HepG2 (cell line): ENCODE results near the gene TMCC1. TPM values are rescaled to one million over a fixed set of nuclear protein-coding genes. Genes with fewer than 3 reads are reported as not detected.

Source experiments
- EEA1 ChIP-seq: sonication (generic); formaldehyde crosslinking; IDR thresholded peaks from 2 replicates; pipeline ENCODE4 v1.5.1; 2020; ENCODE audit warnings: mild to moderate bottlenecking, missing genetic modification reagents, borderline replicate concordance
- NFAT5 ChIP-seq: sonication (generic); formaldehyde crosslinking; IDR thresholded peaks from 2 replicates; pipeline ENCODE4 v1.4.0; 2020; ENCODE audit warnings: missing genetic modification reagents
- NFATC3 ChIP-seq: sonication (generic); formaldehyde crosslinking; IDR thresholded peaks from 2 replicates; pipeline ENCODE4 v1.5.1; 2020; ENCODE audit warnings: mild to moderate bottlenecking, missing genetic modification reagents
- PCBP2 ChIP-seq: fragments of 200-400 bp; formaldehyde crosslinking; optimal IDR thresholded peaks from 2 replicates; pipeline ENCODE3; 2018; ENCODE audit warnings: low read length, low read depth; ENCODE audit not compliant: poor library complexity, severe bottlenecking
- PHF8 ChIP-seq: sonication (generic); formaldehyde crosslinking; IDR thresholded peaks from 2 replicates; pipeline ENCODE4 v1.5.0; 2020; ENCODE audit warnings: missing genetic modification reagents
- ZBTB7A ChIP-seq: sonication (generic); formaldehyde crosslinking; IDR thresholded peaks from 2 replicates; pipeline ENCODE4 v1.8.0; 2022; ENCODE audit warnings: mild to moderate bottlenecking, missing genetic modification reagents
- ZNF550 ChIP-seq: sonication (generic); formaldehyde crosslinking; IDR thresholded peaks from 2 replicates; pipeline ENCODE4 v1.4.0; 2020; ENCODE audit warnings: mild to moderate bottlenecking, missing genetic modification reagents, borderline replicate concordance
- ZNF576 ChIP-seq: sonication (generic); formaldehyde crosslinking; IDR thresholded peaks from 2 replicates; pipeline ENCODE4 v1.4.0; 2020; ENCODE audit warnings: mild to moderate bottlenecking, missing genetic modification reagents
- ZNF609 ChIP-seq: sonication (generic); formaldehyde crosslinking; IDR thresholded peaks from 2 replicates; pipeline ENCODE4 v1.4.0; 2020; ENCODE audit warnings: mild to moderate bottlenecking, missing genetic modification reagents, borderline replicate concordance
- polyA plus RNA-seq, 8 experiments: library from polyadenylated mRNA; depleted of rRNA in 3 of 8; stranded (reverse) in 7 of 8; unstranded in 1 of 8; fragments of >200 nt; fragmentation: Illumina TruSeq in 4 of 8; extraction: Trizol in 4 of 8; gene quantifications; 2 replicates each; pipeline versions ENCODE4 v1.2.1 to v1.2.3, GENCODE V29; 2011 to 2016; ENCODE audit warnings: low read depth in 4 of 8, missing spikeins in 1 of 8, mixed read lengths in 1 of 8; ENCODE audit not compliant: insufficient read depth in 1 of 8
- total RNA-seq, 5 experiments: library from RNA; depleted of rRNA; stranded (reverse); fragments of >200 nt; fragmentation: Illumina TruSeq; extraction: Trizol; gene quantifications; 2 replicates each; pipeline ENCODE4 v1.2.3, GENCODE V29; 2016; ENCODE audit warnings: low read depth in 1 of 5
- TF ChIP-seq, protein P1 (sequence below): sonication (generic); formaldehyde crosslinking; IDR thresholded peaks from 2 replicates; pipeline ENCODE4 v1.9.0; 2021; ENCODE audit warnings: missing genetic modification reagents, borderline replicate concordance
- TF ChIP-seq, protein P2 (sequence below): IDR thresholded peaks from 2 replicates; pipeline ENCODE4 v1.6.1; 2016; ENCODE audit warnings: low read depth

The TMCC1 gene
- total and polyA plus RNA-seq, 2 of the 13 experiments (the other 11 are each of a cell fraction or from before 2014, with no cell fraction given): 12.1 to 264 TPM

DNA sequence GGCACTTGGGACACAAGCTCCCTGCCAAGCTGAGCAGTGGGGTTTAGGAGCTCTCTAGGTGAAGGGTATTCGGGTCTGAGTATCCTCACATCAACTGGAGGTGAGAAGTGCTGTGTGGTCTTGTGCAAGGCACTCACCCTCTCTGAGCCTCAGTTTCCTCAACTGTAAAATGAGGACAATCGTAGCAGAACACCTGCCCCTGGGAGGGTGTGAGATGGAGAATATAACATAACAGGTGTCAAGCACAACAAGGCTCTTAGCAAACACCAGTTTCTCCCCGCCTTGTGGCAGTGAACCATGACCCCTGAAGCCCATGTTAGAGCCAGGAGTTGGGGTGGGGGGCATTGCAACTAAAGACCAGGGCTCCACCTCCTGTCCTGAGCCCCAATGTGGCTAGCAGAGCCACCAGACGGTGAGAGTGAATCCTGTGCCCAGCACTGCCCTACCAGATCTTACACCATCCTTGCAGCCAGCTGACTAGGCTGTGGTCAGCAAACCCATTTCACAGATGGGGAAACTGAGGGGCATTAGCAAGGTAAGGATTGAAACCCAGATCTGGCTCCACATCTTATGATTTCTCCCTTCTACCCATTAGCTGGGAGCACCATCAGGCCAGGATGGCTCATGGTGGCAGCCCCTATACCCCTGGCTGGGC, 284.4 kb downstream of the TMCC1 start (continued):
- TF ChIP-seq ZNF576 (no peak), ZBTB7A (CRISPR knock-in tag) (no peak), NFATC3 (no peak), PHF8 (CRISPR knock-in tag) (no peak), NFAT5 (CRISPR knock-in tag) (no peak), ZNF550 (CRISPR knock-in tag) (no peak), EEA1 (no peak), PCBP2 (no peak), ZNF609 (CRISPR knock-in tag) (0 out of 2 replicates have a peak, but pooled peaks have one; percentile 35)
- TF ChIP-seq, protein P1, sequence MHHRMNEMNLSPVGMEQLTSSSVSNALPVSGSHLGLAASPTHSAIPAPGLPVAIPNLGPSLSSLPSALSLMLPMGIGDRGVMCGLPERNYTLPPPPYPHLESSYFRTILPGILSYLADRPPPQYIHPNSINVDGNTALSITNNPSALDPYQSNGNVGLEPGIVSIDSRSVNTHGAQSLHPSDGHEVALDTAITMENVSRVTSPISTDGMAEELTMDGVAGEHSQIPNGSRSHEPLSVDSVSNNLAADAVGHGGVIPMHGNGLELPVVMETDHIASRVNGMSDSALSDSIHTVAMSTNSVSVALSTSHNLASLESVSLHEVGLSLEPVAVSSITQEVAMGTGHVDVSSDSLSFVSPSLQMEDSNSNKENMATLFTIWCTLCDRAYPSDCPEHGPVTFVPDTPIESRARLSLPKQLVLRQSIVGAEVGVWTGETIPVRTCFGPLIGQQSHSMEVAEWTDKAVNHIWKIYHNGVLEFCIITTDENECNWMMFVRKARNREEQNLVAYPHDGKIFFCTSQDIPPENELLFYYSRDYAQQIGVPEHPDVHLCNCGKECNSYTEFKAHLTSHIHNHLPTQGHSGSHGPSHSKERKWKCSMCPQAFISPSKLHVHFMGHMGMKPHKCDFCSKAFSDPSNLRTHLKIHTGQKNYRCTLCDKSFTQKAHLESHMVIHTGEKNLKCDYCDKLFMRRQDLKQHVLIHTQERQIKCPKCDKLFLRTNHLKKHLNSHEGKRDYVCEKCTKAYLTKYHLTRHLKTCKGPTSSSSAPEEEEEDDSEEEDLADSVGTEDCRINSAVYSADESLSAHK (CRISPR knock-in tag): no peak
- TF ChIP-seq, protein P2, sequence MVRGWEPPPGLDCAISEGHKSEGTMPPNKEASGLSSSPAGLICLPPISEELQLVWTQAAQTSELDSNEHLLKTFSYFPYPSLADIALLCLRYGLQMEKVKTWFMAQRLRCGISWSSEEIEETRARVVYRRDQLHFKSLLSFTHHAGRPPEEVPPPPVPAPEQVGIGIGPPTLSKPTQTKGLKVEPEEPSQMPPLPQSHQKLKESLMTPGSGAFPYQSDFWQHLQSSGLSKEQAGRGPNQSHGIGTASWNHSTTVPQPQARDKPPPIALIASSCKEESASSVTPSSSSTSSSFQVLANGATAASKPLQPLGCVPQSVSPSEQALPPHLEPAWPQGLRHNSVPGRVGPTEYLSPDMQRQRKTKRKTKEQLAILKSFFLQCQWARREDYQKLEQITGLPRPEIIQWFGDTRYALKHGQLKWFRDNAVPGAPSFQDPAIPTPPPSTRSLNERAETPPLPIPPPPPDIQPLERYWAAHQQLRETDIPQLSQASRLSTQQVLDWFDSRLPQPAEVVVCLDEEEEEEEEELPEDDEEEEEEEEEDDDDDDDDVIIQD: no peak
